ENCODE measurements around the gene PLEKHH3. TPM values are rescaled to one million over a fixed set of nuclear protein-coding genes. Genes with fewer than 3 reads are reported as not detected.

The PLEKHH3 gene
- 10 to 100 TPM; 15.4 to 32.2 (median 24.6) TPM for total RNA-seq

GRCh38 chr17:42676424-42677011, at the start of gene PLEKHH3:
Gene PLEKHH3, minus strand, starts transcription at chr17:42676994. Its CDS starts 431 bp downstream, at chr17:42676563.
- Histone ChIP-seq H3K36me3 (no peaks in the 10 kb centered on the region), H3K9me3 (no peaks in the 10 kb centered on the region), H3K27me3 (no peaks in the 10 kb centered on the region), H3K4me3 (peak within 1 kb of the TSS; percentile 87 to 94 (median 89)), H3K4me1 (peaks cover 12 to 28% of the 10 kb centered on the region in 2 donors), H3K27ac (peak within 1 kb of the TSS; percentile 96)
- no peak for DNase-seq (ENCODE audit: low spot score in 2 of 2)
- peak in 2 of 3 donors; percentile 7 to 9 for TF ChIP-seq POLR2AphosphoS5 (IDR thresholded peaks at IDR 0.05)
- peak; percentile 46 for TF ChIP-seq POLR2A (IDR thresholded peaks at IDR 0.05)
- TF ChIP-seq CTCF (IDR thresholded peaks at IDR 0.05) = no peak
- intact Hi-C loops (cut with DNase I; ENCODE audit: low total_unique reads) = loop anchor here (2.0 to 10.0 kb wide), 2 partner anchors 58 to 102 kb away; partner anchors contain the start of gene PSMC3IP

GRCh38 chr17:42725143-42725542, 48.3 kb upstream of the PLEKHH3 start:
- Histone ChIP-seq H3K4me1 (no peaks in the 10 kb centered on the region), H3K27me3 (no peaks in the 10 kb centered on the region), H3K4me3 (no peak overlapping the region), H3K36me3 (peaks cover 2% of the 10 kb centered on the region), H3K9me3 (no peaks in the 10 kb centered on the region), H3K27ac (no peak overlapping the region)
- TF ChIP-seq CTCF (IDR thresholded peaks at IDR 0.05) (no peak), POLR2AphosphoS5 (IDR thresholded peaks at IDR 0.05) (no peak), POLR2A (IDR thresholded peaks at IDR 0.05) (no peak)
- no peak for DNase-seq (ENCODE audit: low spot score in 2 of 2)
- intact Hi-C loops (cut with DNase I; ENCODE audit: low total_unique reads) = loop anchor here (5.0 kb wide), 2 partner anchors 387 to 843 kb away; no protein-coding TSS in a partner anchor

- intact Hi-C loops (cut with DNase I; ENCODE audit: low total_unique reads) = no loop called here
Observed at GRCh38 chr17:42723636-42724035, 46.8 kb upstream of the PLEKHH3 start.

GRCh38 chr17:42720996-42721583, 44.3 kb upstream of the PLEKHH3 start:
- intact Hi-C loops (cut with DNase I; ENCODE audit: low total_unique reads) = no loop called here
- Histone ChIP-seq H3K36me3 (peaks cover 35% of the 10 kb centered on the region), H3K4me3 (no peak overlapping the region), H3K9me3 (no peaks in the 10 kb centered on the region), H3K27me3 (no peaks in the 10 kb centered on the region), H3K4me1 (no peaks in the 10 kb centered on the region), H3K27ac (no peak overlapping the region)
- DNase-seq (ENCODE audit: low spot score in 2 of 2) = no peak
- TF ChIP-seq POLR2AphosphoS5 (IDR thresholded peaks at IDR 0.05) (no peak), CTCF (IDR thresholded peaks at IDR 0.05) (peak; percentile 68 to 85 (median 71))

More at GRCh38 chr17:42723636-42724035, 46.8 kb upstream of the PLEKHH3 start:
- Histone ChIP-seq H3K4me3 (no peak overlapping the region), H3K27me3 (no peaks in the 10 kb centered on the region), H3K36me3 (peaks cover 17% of the 10 kb centered on the region), H3K4me1 (no peaks in the 10 kb centered on the region), H3K9me3 (no peaks in the 10 kb centered on the region), H3K27ac (no peak overlapping the region)
- no peak for DNase-seq (ENCODE audit: low spot score in 2 of 2)
- TF ChIP-seq POLR2A (IDR thresholded peaks at IDR 0.05) = no peak
- no peak for TF ChIP-seq CTCF (IDR thresholded peaks at IDR 0.05)
- TF ChIP-seq POLR2AphosphoS5 (IDR thresholded peaks at IDR 0.05) = no peak

DNA sequence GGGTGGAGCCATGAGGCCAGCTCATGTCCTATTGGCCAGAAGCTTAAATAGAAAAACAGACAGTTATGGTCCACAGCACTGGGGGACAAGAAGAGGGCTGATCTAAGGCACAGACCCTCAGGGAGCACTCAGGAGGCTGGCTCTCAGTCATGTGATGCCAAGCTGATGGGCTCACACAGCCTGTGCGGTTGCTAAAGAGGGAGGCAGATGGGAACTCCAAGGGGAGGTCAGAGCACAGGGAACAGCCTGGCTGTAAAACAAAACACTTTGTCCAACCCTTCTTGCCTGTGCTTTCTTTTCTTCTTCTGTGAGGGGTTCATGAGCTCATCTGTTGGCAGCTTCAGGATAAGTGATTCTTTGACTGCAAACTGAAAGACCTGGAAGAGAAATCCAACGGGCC, 32.8 kb upstream of the PLEKHH3 start:
- H3K27ac ChIP-seq = no peak overlapping the region
- TF ChIP-seq POLR2AphosphoS5 (IDR thresholded peaks at IDR 0.05) (no peak), CTCF (IDR thresholded peaks at IDR 0.05) (no peak), POLR2A (IDR thresholded peaks at IDR 0.05) (no peak)
- H3K4me1 ChIP-seq = no peaks in the 10 kb centered on the region
- DNase-seq (ENCODE audit: low spot score in 2 of 2) = no peak
- peaks cover 41% of the 10 kb centered on the region for H3K36me3 ChIP-seq
- intact Hi-C loops (cut with DNase I; ENCODE audit: low total_unique reads) = no loop called here
- H3K4me3 ChIP-seq = no peak overlapping the region
- no peaks in the 10 kb centered on the region for H3K27me3 ChIP-seq
- no peaks in the 10 kb centered on the region for H3K9me3 ChIP-seq

Data from breast epithelium (tissue), 4 donors.